KOPT-K1 (cell line): ENCODE data around the gene NUMB.
"Not testable (repeated sequence)": the region's sequence is repeated elsewhere in the genome, so short reads cannot be mapped to it uniquely, and the experiment has no call there.

ENCODE experiments used
- H3K27ac ChIP-seq: fragments of 200-600 bp; sonication (generic); 2 replicates; pipeline ENCODE4 v1.5.1; 2016; ENCODE audit warnings: antibody characterized with exemption, mild to moderate bottlenecking, low read depth, low read length; ENCODE audit not compliant: poor library complexity, severe bottlenecking
- H3K36me3 ChIP-seq: fragments of 200-600 bp; sonication (generic); 2 replicates; pipeline ENCODE4 v1.5.1; 2017; ENCODE audit warnings: antibody characterized with exemption, mild to moderate bottlenecking, low read length, moderate library complexity; ENCODE audit not compliant: insufficient read depth
- H3K9me3 ChIP-seq: fragments of 200-600 bp; sonication (generic); 2 replicates; pipeline ENCODE4 v1.5.1; 2017; ENCODE audit warnings: antibody characterized with exemption, low read length, mild to moderate bottlenecking; ENCODE audit not compliant: insufficient read depth, poor library complexity, severe bottlenecking

Gene NUMB

DNA sequence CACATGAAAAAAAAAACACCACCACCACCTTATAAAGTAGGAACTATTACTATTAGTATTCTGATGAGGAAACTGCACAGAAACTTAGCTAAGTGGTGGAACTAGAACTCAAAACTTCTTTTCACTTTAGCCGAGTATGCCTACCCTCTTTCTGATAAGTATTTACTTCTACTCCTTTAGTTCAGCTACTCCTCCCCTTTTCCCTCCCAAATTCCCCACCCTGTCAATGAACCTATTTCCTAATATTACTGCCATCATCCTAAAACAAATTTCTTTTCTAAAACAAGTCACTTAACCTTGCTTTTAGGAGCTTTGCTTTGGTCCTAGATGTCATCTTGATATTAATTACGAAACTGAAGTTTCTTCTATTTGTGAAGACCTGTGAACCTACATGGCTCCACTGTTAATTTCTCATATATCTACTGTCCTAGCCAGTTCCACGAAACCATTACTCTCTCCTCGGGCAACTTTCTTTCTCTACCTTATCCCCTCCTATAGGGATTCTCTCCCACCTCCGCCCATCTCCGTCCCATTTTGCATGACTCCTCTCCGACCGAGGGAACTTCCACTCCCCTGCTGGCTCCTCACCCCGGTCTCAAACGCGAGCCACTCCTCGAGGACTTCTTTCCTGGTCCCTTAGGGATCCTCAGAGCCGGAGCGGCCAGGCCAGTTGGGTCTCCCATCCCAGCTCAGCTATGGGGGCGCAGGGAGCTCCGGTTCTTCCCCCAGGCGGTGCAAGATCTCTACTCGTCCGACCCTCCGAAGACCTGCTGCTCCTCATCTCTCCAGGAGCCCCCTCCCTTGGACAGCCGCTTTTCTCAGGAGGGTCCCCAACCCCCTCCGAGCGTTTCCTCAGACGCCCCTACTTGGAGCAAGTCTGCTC is 1.1 kb downstream of the NUMB start:
- Histone ChIP-seq H3K27ac (peak overlapping the region; percentile 63), H3K36me3 (no peaks in the 10 kb centered on the region), H3K9me3 (no peaks in the 10 kb centered on the region)

DNA sequence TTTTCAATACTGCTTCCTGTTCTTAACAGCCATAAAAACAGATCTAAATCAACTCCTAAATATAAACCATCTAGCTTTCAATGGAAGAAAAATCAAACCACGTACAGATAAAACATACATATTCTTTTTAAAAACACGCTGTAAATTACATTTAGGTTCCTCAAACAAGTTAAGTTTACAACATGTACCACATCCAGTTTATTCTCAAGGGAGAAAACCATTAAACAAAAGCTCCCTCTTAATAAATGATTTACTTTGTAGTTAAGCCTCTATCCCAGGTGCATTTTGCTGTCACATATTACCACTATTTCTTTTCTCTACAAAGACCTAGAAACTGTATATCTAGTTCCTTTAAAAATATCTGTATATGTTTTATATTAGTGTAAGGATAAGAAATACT is 3.1 kb downstream of the NUMB start:
- Histone ChIP-seq H3K9me3 (no peaks in the 10 kb centered on the region), H3K36me3 (no peaks in the 10 kb centered on the region), H3K27ac (no peak overlapping the region)

DNA sequence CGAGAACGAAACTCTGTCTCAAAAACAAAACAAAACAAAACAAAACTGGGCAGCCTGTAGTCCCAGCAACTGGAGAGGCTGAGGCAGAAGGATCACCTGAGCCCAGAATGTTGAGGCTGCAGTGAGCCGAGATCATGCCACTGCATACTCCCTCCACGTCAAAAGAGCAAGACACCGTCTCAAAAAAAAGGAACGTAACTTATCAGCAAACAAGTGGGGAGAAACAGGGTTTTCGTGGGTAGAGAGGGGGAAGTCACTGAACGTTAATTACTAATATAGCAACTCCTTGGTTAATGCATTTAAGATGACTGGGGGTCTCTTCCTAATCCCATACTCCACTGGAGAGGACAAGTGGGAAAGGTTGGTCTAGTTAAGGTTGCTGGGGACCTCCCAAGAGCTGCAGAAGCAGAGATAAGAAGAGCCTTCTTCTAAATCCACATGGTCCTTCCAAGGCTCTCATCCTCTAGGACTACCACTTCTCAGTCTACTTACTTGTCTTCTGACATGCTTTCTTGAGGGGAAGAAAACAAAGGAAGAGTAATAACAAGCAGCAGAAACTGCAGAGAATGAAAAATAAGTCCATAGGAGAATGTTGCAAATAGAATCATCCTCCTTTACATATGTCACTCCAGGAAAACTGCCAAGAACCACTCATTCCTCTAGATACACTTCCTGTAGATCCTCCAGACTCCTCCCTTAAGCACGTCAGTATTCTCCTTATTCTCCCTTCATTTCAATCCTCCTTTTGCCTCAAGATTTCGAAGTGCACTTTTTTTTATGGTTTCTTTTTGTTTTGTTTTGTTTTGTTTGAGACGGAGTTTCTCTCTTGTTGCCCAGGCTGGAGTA is 5.8 kb downstream of the NUMB start:
- Histone ChIP-seq H3K9me3 (no peaks in the 10 kb centered on the region), H3K27ac (no peak overlapping the region), H3K36me3 (no peaks in the 10 kb centered on the region)

DNA sequence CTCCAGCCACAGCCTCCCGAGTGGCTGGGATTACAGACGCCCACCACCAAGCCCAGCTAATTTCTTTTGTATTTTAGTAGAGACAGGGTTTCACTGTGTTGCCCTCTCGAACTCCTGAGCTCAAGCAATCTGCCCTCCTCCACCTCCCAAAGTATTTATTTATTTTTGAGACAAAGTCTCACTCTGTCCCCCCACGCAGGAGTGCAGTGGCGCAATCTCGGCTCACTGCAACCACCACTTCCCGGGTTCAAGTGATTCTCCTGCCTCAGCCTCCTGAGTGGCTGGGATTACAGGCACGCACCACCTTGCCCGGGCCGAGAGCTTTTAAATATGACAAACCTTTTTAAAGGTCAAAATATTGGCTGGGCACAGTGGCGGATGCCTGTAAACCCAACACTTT is 14.6 kb downstream of the NUMB start:
- Histone ChIP-seq H3K27ac (no peak overlapping the region), H3K36me3 (no peaks in the 10 kb centered on the region), H3K9me3 (no peaks in the 10 kb centered on the region)

DNA sequence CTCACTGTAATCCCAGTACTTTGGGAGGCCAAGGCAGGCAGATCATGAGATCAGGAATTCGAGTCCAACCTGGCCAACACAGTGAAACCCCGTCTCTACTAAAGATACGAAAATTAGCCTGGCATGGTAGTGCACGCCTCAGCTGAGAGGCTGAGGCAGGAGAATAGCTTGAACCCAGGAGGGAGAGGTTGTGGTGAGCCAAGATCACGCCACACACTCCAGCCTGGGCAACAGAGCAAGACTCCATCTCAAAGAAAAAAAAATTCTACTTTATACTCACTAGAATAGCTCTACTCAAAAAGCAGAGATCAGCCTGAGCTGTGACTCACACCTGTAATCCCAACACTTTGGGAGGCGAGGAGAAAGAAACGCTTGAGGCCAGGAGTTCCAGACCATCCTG is 17.1 kb downstream of the NUMB start:
- Histone ChIP-seq H3K9me3 (no peaks in the 10 kb centered on the region), H3K36me3 (no peaks in the 10 kb centered on the region), H3K27ac (no peak overlapping the region)

DNA sequence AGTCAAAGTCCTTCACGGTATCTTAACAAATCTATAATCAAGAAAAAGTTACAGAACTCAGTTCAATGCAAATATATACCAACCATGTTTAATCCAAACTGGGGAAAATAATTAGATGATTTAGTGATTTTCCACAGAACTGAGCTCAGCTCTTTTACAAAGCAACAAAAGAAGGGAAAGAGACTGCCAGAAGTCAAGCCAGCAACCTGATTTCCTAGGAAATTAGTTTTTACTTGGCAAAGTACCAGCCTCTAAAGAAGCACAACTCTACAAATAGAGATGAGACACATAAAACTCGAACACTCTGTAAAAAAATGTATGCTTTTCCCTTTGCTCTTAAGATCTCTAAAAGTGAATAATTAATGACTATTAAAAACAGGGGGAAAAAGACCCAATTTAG is 19.4 kb downstream of the NUMB start:
- Histone ChIP-seq H3K9me3 (no peaks in the 10 kb centered on the region), H3K36me3 (no peaks in the 10 kb centered on the region), H3K27ac (no peak overlapping the region)

DNA sequence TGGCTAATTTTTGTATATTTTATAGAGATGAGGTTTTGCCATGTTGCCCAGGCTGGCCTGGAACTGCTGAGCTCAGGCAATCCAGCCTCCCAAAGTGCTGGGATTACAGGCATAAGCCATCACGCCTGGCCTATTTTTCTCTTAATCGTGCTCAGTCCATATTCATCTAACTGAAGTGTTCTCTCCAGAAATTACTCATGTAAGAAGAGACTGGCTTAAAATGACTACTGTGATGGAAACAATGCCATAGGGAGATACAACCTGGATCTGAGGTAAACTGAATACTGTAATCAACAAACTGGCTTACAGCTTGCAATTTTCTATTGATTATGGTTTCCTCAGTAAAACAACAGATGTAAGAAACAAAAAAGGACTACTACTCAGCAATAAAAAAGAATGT is 21.1 kb downstream of the NUMB start:
- Histone ChIP-seq H3K9me3 (no peaks in the 10 kb centered on the region), H3K27ac (no peak overlapping the region), H3K36me3 (no peaks in the 10 kb centered on the region)

DNA sequence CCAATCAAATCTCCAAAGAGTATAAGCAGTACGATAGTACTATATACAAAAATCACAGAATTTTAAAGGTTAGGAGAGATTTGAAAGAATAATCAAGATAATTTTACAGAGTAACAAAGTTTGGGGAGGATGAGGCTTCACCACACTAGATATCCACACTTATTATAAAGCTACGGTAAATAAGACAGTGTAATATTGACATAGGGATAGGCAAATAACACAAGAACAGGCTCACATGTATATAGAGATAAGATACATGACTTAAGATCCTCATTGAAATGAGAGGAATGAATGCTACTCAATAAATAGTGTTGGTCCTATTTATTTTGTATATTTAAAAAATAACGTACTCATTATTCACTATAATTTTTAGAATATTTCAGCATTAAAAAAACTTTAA is 26.2 kb downstream of the NUMB start:
- no peaks in the 10 kb centered on the region for H3K36me3 ChIP-seq
- H3K9me3 ChIP-seq = no peaks in the 10 kb centered on the region
- no peak overlapping the region for H3K27ac ChIP-seq

DNA sequence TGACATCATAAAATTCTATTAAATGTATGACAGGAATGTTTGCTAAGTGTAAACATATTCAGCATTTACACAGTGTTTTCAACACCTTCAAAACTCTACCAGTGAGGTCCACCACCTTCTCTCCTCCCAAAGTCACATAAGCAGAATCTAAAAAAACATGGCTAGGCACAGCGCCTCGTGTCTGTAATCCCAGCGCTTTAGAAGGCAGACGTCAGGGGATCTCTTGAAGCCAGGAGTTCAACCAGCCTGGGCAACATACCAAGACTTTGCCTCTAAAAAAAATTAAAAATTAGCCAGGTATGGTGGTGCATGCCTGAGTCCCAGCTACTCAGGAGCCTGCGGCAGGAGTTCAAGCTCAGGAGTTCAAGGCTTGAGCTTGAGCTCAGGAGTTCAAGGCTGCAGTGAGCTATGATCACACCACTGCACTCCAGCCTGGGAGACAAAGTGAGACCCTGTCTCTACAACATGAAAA is 30.0 kb downstream of the NUMB start:
- Histone ChIP-seq H3K36me3 (no peaks in the 10 kb centered on the region), H3K27ac (no peak overlapping the region), H3K9me3 (no peaks in the 10 kb centered on the region)

DNA sequence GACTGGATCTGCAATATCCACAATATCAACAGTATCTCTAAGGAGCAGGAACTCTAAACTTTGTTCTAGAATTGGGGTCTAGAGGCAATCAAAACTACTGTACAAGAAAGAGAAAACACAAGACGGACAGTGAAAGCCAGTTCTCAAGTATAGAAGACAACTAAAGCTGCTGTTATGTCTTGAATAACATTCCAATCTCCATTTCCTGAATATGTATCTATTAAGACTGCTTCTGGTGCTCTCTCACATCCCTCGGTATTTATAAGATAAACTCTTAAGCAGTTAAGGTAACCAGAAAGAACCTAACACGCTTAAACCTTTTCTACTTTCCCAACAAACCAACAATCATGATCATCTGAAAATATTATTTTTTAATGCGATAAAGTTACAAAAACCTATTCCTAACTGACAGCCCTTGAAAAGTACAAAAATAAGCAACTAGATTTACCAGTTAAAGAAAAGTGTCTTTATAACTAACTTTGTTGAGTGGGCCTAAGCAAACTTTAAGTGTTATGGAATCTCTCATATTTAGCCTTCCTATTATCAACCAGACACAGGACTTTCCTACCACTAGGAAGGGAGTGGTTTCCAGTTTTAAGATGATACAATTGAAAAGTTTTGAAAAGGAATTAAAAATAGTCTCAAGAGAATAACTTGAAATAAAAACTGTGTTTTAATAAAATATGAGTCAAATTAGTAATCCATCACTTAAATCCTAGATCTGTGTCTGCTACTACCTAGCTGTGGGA is 30.7 kb downstream of the NUMB start:
- no peak overlapping the region for H3K27ac ChIP-seq
- H3K9me3 ChIP-seq = no peaks in the 10 kb centered on the region
- H3K36me3 ChIP-seq = no peaks in the 10 kb centered on the region

DNA sequence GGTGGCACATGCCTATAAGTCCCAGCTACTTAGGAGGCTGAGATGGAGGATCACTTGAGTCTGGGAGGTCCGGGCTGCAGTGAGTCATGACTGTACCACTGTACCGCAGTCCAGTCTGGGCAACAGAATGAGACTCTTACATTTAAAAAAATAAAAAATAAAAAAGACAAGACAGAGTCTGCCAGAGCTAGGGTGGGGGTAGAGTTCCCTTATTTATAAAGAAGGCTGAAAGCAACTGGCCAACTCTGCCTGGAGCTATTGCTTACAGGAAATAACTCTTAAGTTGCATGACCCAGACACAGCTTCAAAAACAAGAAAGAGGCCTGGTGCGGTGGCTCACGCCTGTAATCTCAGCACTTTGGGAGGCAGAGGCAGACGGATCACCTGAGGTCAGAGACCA is 31.5 kb downstream of the NUMB start:
- Histone ChIP-seq H3K27ac (no peak overlapping the region), H3K9me3 (no peaks in the 10 kb centered on the region), H3K36me3 (no peaks in the 10 kb centered on the region)

DNA sequence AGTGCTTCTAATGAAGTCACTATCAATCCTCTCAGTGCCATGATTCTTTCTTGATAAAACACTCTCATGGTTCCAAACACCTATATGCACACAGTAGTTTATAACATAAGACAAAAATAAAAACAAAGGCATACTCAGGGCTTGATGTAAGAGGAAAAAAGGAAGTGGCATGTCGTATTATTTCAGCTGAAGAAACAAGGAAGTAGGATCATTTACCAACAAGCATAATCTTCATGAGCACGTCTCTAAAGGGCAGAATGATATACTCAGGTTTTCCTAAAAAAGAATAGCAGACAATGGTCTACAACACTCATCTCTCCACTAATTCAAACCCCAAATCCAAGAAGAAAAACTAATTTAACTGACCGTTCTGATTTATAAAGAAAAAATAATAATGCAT is 33.9 kb downstream of the NUMB start:
- Histone ChIP-seq H3K27ac (no peak overlapping the region), H3K36me3 (0 out of 2 replicates have a peak, but pooled peaks cover 3% of the 10 kb centered on the region), H3K9me3 (no peaks in the 10 kb centered on the region)

DNA sequence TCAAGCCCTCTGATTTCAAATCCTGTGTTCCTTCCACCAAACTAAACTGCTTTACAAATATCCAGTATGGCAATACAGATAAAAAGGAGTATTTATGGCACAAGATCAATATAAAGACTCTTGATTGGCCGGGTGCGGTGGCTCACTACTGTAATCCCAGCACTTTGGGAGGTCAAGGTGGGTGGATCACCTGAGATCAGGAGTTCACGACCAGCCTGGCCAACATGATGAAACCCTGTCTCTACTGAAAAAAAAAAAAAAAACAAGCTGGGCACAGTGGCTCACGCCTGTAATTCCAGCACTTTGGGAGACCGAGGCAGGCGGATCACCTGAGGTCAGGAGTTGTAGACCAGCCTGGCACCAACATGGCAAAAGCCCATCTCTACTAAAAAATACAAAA is 35.3 kb downstream of the NUMB start:
- H3K27ac ChIP-seq, H3K36me3 ChIP-seq, H3K9me3 ChIP-seq: not testable (repeated sequence)

DNA sequence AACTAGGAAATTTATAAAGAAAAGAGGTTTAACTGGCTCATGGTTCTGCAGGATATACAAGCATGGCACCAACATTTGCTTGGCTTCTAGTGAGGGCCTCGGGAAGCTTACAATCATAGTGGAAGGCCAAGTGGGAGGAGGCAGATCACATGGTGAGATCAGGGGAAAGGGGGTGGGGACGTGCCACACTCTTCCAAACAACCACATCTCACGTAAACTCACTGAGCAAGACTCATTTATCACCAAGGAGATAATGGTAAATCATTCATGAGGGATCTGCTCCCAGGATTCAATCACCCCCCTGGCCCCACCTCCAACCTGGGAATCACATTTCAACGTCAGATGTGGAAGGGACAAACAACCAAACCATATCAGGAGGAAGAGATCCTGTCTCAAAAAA is 35.8 kb downstream of the NUMB start:
- Histone ChIP-seq H3K27ac (no peak overlapping the region), H3K9me3 (no peaks in the 10 kb centered on the region), H3K36me3 (0 out of 2 replicates have a peak, but pooled peaks cover 3% of the 10 kb centered on the region)

DNA sequence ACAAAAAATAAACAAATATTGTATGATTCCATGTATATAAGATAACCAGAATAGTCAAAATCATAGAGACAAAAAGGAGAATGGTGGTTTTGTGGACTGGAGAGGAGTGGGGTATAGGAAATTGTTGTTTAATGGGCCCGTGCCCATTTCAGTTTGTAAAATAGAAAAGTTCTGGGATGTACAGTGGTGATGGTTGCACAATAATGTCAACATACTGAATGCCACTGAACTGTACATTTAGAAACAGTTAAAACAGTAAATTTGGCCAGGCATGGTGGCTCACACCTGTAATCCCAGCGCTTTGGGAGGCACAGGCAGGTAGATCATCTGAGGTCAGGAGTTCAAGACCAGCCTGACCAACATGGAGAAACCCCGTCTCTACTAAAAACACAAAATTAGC is 40.1 kb downstream of the NUMB start:
- Histone ChIP-seq H3K9me3 (no peaks in the 10 kb centered on the region), H3K27ac (no peak overlapping the region), H3K36me3 (0 out of 2 replicates have a peak, but pooled peaks cover 3% of the 10 kb centered on the region)
